HG03575 (cell line): ENCODE measurements around the gene PGLYRP3.
"Not testable (repeated sequence)": the region's sequence is repeated elsewhere in the genome, so short reads cannot be mapped to it uniquely, and the experiment has no call there.

Experiments used
- ATAC-seq: cut with Tn5 transposase; IDR thresholded peaks from one replicate; pipeline ENCODE4 v1.9.1; 2021; ENCODE audit not compliant: unreplicated experiment, insufficient number of reproducible peaks, low FRiP score; ENCODE audit errors: extremely low read depth

The PGLYRP3 gene

DNA sequence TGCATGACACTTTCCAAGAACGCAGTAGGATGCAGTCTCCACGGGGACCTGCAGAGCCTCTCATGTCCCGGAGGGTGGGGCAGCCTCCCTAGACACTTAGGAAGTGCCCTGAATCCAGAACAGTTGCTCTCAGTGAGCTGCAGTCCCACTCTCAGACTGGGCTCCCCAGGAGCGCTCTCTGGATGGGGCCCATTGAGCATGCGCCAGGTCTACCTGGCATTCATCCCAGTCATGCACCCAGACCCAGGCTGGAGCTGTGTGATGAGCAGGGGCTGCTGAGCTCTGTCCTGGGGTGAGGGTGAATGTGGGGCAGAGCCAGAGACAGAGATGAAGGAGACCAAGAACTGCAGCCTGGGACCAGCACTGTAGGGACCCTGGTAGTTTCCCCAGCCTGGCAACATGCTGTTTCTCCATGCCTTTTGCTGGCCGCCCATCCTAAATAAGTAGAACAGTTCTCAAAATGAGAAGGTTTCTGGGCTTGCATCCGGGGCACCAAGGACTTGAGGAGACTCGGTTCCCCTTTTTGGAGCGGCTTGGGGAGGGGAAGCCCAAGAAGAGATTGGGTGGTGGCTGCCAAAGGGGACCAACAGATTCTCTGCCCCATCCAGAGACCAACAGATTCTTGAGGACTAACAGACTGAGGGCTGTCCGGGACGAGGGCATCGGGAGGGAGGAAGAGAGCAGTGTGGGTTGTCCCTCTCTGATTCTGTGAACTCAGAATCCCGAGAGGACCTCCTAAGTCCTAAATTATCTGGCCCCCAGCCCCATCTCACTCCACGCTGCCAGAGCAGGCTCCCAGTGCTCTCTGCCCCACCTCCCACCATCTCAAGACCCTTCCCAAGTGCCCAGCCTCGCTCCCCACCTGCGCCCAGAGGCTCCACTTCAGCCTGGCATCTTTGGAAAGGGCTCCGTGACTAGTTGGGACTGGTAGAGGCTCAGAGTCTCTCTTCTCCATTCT, 36.9 kb upstream of the PGLYRP3 start:
- ATAC-seq = no peak

DNA sequence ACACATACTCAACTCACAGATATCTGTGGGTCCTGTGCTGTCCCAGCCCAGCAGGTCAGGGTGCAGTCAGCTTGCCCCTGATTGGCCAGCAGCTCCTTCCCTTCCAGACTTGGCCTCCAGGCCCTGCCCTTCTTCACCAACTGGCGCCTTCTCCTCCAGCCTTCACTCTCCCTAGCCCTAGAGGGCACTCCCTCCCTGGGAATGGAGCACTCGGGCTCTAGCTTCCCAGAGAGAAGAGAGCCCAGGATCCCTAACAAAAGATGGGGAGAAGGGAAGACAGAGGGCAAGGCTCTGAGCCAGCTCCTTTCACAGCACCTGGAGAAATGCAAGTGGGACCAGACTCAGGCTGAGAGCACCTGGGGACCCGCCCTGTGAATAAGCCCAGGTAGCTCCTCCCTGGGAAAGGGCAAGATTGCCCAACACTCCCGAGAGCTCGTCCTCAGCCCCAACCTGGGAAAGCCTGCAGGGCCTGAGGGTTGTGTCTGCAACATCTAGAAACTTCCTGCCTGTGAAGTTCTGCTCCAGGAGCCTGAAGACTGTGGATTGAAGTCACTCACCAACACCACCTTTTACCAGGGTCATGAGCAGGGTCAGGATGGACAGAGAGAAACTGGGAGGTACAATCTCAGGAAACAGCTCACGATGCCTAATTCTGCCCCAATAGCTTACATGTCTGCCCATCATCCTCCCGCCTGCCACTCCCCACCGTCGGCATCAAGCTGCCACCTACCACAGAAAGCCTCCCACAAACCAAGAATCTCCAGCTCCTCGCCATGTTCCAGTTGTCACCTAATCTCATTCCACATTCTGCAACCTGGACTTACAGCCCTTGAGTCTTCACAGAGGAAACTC, 36.0 kb upstream of the PGLYRP3 start, which contains the start of gene PGLYRP4:
Gene PGLYRP4, minus strand, starts transcription at position 331 of the 852 bp plus-strand sequence. CDS start 909 bp downstream, outside the sequence.
- ATAC-seq = no peak

GRCh38 chr1:153347856-153348255, 35.1 kb upstream of the PGLYRP3 start:
- no peak for ATAC-seq

DNA sequence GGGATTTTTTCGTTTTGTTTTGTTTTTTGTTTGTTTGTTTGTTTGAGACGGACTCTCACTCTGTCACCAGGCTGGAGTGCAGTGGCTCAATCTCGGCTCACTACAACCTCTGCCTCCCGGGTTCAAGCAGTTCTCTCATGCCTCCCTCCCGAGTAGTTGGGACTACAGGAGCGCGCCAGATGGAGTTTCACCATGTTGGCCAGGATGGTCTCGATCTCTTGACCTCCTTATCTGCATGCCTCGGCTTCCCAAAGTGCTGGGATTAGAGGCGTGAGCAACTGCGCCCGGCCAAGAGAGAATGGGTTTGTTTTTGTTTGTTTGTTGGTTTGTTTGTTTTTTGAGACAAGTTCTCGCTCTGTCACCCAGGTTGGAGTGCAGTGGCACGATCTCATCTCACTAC, 34.3 kb upstream of the PGLYRP3 start:
- not testable (repeated sequence) for ATAC-seq

DNA sequence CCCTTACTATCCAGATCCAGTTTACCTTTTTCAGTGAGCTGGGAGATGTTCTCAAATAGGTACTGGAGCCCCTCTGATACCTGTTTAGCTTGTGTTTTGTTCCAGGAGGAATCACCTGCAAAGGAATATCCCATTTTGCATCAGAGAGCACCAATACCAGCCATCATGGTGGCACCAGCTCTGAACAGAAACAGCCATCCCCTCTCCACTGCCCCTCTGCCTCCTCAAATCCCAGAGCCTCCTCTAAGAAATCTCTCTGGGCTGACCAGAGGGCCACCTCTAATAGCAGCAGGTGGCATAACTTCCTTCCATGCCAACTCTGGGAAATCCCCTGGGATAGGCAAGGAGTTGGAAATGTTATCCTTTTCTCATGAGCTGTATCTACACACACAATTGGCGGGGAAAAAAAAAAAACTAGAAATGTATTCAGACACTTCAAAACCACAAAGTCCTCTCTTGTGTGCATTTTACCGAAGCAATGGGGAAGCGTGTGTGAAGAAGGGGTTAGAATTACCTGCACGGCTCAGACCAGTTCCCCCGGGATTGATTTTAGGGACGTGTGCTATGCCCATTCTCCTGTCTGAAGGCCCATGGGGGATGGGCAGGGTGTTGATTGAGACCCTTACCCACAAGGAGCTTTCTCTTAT, 33.4 kb upstream of the PGLYRP3 start:
- no peak for ATAC-seq

DNA sequence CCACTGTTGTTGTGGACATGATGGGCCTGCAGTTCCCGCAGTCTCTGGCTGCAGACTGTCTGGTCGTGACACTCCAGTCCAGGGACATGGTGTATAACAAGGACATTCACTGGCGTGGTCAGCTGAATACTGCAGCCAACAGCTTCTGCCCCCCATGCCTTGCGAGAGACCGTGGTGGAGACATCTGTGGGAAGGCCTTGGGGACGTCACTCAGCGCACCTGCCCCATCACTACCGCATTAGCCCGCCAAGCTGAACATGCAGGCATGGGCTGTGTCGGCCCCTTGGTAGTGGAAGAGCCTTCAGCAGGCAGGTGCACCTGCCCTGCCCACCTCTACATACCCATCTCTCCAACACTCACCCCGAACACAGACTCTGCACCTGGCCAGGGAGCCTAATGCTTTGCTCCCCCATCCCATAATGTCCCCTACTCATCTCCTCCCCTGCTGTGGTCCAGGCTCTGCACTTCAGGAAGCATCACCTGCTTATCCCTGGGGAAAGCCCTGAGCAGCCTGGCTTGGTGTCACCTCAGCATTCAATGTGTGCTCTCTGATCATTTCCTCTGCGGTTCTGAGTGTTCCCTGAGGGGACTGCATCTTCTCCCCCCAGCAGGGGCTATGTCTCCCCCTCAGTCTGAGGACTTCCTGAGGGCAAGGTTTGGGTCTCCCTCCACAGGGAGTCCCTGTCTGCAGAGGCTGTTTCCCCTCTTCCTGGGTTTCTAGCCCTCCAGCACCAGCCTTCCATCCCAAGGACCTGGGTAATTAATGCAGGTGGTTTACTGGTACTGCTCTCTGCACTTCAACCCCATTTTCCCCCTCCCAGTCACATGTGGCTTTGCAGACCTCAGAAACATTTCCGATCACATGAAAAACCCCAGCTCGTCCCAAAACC, 32.7 kb upstream of the PGLYRP3 start:
- no peak for ATAC-seq

GRCh38 chr1:153344718-153345025, 31.9 kb upstream of the PGLYRP3 start:
- ATAC-seq = no peak

DNA sequence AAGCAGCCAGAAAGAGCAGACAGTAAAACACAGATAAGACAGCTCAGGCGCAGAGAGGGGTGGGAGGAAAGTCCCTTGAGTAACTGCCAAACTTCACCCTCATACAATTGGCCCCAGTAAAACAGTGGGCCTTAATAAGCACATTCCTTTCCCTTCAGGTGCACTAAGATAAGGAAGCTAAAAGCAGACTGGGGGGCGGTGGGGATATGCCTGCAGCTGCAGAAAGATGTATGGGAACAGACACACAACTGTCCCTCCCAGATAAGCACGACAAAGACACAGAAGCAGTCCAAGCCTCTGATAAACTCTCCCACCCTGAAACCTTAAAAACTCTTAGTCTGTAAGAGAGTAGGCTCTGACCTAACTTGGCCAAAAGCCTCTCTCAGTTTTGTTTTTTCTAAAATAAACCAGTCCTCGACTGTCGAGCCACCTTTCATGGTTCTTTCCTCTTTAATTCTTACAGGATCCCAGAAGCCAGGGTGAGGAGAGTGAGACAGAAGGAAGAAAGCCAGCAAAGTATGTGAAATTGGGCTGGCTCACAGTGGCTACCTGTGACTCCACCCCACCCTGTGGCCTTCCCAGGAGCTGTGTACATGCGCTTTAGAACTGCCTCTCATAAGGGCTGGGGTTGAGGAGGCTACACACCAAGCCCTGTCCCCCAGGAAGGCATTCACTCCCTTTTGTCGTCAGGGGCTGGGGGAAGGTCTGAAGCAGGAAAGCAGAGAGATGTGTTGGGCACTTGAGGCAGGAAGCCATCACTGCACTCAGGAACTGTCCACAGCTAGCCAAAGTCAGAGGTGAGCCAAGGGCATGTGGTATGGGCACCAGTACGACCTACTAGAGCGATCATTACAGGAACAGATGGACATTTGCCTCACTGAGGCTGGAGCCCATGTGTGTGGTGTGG, 31.3 kb upstream of the PGLYRP3 start:
- no peak for ATAC-seq

GRCh38 chr1:153343040-153343681, 30.4 kb upstream of the PGLYRP3 start:
- no peak for ATAC-seq

DNA sequence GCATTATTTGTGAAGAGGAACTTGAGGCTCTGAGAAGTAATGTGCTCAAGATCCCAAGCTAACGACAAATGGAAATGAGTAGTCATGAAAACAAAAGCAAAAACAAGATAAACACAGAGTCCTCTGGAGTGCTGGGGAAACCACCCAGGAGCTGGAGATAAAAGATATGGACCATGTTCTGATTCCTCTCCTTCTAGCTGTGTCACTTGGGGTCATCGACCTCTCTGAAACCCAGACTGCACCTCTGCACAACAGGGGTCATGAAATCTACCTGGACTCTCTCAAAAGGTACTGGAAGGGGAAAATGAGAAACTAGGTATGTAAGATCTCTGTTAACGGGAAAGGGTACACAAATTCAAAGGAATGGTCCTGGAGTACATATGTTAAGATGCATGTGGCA, 29.4 kb upstream of the PGLYRP3 start:
- ATAC-seq = no peak

DNA sequence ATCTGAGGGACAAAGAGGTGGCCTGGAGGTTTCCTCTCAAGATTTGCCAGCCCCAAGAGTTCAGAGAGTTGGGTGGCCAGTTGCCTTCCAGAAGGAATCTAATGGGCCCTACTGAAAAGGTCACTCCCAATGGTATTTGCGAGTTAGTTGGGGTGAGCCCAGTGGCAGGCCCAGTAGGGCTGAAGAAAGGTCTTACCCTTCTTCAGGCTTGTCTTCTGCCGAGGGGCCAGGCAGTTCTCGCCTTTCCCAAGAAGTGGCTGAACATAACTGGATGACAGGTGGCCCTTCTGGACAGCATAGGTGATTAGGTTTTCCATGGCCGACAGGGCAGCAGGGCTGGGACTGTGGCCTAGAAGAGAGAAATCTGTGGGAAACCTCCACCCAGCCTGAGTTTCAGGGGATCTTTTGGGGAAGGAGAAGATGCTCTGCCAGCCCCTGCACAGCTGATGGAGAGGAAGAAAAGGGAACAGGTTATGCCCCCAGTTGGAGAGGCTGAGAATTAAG, 28.7 kb upstream of the PGLYRP3 start:
- ATAC-seq = no peak

DNA sequence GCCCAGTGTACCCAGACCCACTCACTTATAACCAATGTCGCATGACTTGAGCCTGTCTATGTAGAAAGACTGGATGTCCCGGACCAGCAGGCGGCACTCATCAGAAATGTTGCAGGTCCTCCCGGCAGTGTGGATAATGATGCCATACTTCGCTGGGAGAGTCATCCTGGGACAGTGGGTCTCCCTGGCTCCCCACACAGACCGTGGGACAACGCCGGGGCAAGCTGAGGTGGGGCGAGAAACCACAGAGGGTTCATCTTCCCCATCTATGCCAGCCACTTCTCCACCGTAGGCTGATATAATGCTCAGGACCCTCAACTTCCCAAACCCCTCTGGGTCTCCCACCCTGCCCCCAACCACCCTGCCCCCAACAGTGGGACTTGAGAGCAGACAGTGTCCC, 27.6 kb upstream of the PGLYRP3 start:
- no peak for ATAC-seq

DNA sequence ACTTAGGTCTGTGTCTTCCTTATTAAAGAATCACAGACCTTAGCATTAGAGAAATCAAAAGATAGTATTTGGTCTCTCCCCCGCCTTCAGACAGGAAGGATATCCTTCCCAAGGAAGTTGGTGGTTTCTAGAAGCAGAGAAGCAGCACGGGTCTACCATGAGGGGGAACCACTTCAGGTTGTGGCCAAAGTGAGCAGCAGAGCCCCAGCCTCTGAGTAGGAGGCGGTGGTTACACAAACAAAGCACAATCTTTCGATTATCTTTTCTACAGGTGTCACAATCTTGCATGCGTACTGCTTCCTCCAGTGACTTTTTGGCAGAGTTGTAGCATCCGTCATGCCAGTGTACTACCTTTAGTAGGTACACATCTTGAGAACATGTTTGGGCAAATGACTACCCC, 27.1 kb upstream of the PGLYRP3 start:
- no peak for ATAC-seq

- ATAC-seq = no peak
Observed at GRCh38 chr1:153337980-153338853, 25.5 kb upstream of the PGLYRP3 start.

DNA sequence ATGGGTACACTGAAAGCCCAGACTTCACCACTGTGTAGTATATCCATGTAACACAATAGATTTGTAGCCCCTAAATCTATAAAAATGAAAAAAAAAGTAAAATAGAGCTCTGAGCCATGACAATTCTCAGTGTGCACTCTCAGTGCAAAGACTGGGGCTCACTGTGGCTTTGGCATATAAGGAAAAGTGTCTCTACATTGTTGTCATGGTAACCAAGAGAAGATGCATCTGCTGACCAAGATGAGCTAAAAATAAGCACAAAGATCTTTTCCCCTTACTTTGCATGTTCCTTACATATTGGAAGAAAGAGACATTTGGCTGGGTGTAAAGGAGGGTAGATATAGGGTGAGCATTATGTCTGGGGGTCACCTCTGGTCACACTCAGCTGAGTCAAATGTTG, 23.9 kb upstream of the PGLYRP3 start:
- ATAC-seq = no peak

- no peak for ATAC-seq
Observed at GRCh38 chr1:153333902-153334301, 21.1 kb upstream of the PGLYRP3 start.
